DND-41 (cell line): ENCODE measurements around the gene ZNF79.

Experiments
- ATAC-seq: fragments of 200-7000 bp; cut with Tn5 transposase; 3 replicates; pipeline ENCODE4 v1.9.1; 2021; ENCODE audit warnings: low read depth; ENCODE audit not compliant: insufficient read depth
- DNase-seq: peaks from one replicate; pipeline ENCODE4 v3.0.0-alpha.2; 2020
- H2AFZ ChIP-seq: 2 replicates; pipeline ENCODE4 v1.6.0; 2012; ENCODE audit warnings: low read depth, low read length
- H3K27ac ChIP-seq: 2 replicates; pipeline ENCODE4 v1.5.1; 2012; ENCODE audit warnings: low read length, inconsistent platforms
- H3K27me3 ChIP-seq: fragments of 200-600 bp; sonication (generic); 2 replicates; pipeline ENCODE4 v1.6.0; 2012; ENCODE audit warnings: low read length, mild to moderate bottlenecking, inconsistent platforms; ENCODE audit not compliant: insufficient read depth, poor library complexity
- H3K36me3 ChIP-seq: 2 replicates; pipeline ENCODE4 v1.5.1; 2012; ENCODE audit warnings: low read length, inconsistent platforms; ENCODE audit not compliant: insufficient read depth
- H3K4me1 ChIP-seq: 2 replicates; pipeline ENCODE4 v1.5.1; 2012; ENCODE audit warnings: mild to moderate bottlenecking, low read length; ENCODE audit not compliant: insufficient read depth
- H3K4me2 ChIP-seq: 2 replicates; pipeline ENCODE4 v1.6.0; 2012; ENCODE audit warnings: mild to moderate bottlenecking, moderate library complexity, low read length, inconsistent platforms; ENCODE audit not compliant: insufficient read depth
- H3K4me3 ChIP-seq, 2 experiments: fragments of 200-600 bp in 1 of 2; shearing (Covaris generic) in 1 of 2; 2 replicates each; pipeline ENCODE4 v1.5.1; 2012 to 2016; ENCODE audit warnings: inconsistent platforms in 2 of 2, low read length in 2 of 2, mild to moderate bottlenecking in 2 of 2, low read depth in 1 of 2, moderate library complexity in 1 of 2
- H3K79me2 ChIP-seq: 2 replicates; pipeline ENCODE4 v1.6.0; 2012; ENCODE audit warnings: low read length, inconsistent platforms; ENCODE audit not compliant: insufficient read depth
- H3K9ac ChIP-seq: 2 replicates; pipeline ENCODE4 v1.6.0; 2012; ENCODE audit warnings: low read depth, mild to moderate bottlenecking, inconsistent platforms, low read length, moderate library complexity
- H3K9me3 ChIP-seq: 2 replicates; pipeline ENCODE4 v1.5.1; 2012; ENCODE audit warnings: low read length, moderate library complexity, mild to moderate bottlenecking, inconsistent platforms; ENCODE audit not compliant: insufficient read depth, severe bottlenecking
- H4K20me1 ChIP-seq: 2 replicates; pipeline ENCODE4 v1.6.0; 2012; ENCODE audit warnings: low read length; ENCODE audit not compliant: insufficient read depth
- CTCF ChIP-seq: IDR thresholded peaks from 2 replicates; pipeline ENCODE4 v1.5.1; 2012; ENCODE audit warnings: borderline replicate concordance, low read length, moderate library complexity, mild to moderate bottlenecking; ENCODE audit not compliant: poor library complexity, severe bottlenecking; ENCODE audit errors: extremely low read depth
- EZH2 ChIP-seq: IDR thresholded peaks from 3 replicates; pipeline ENCODE4 v1.6.1; 2012; ENCODE audit warnings: borderline replicate concordance, low read depth, mild to moderate bottlenecking, moderate library complexity, low read length, inconsistent platforms; ENCODE audit not compliant: severe bottlenecking

ZNF79 gene

GRCh38 chr9:127457191-127457878 is 33.2 kb downstream of the ZNF79 start:
- Histone ChIP-seq H3K9ac (no peak overlapping the region), H3K79me2 (peaks cover 2% of the 10 kb centered on the region; the same call in 1 of the 2 replicates), H3K36me3 (peaks cover 23% of the 10 kb centered on the region), H3K4me2 (no peak overlapping the region), H3K4me1 (peaks cover 5% of the 10 kb centered on the region), H3K9me3 (no peaks in the 10 kb centered on the region), H3K4me3 (no peak overlapping the region), H3K27ac (no peak overlapping the region), H2AFZ (no peak overlapping the region), H4K20me1 (no peaks in the 10 kb centered on the region), H3K27me3 (no peaks in the 10 kb centered on the region)
- no peak for TF ChIP-seq CTCF
- no peak for TF ChIP-seq EZH2
- no peak for DNase-seq
- no peak for ATAC-seq

- DNase-seq: no peak
- H3K27me3 ChIP-seq: no peaks in the 10 kb centered on the region
- TF ChIP-seq EZH2 (no peak), CTCF (no peak)
- H2AFZ ChIP-seq: no peak overlapping the region
- H3K9me3 ChIP-seq: no peaks in the 10 kb centered on the region
- no peaks in the 10 kb centered on the region for H4K20me1 ChIP-seq
- H3K79me2 ChIP-seq: no peaks in the 10 kb centered on the region
- H3K4me1 ChIP-seq: no peaks in the 10 kb centered on the region
- no peak overlapping the region for H3K4me2 ChIP-seq
- H3K4me3 ChIP-seq: no peak overlapping the region
- no peak for ATAC-seq
- H3K9ac ChIP-seq: no peak overlapping the region
- H3K27ac ChIP-seq: no peak overlapping the region
- H3K36me3 ChIP-seq: peaks cover 27% of the 10 kb centered on the region
These were observed 34.7 kb downstream of the ZNF79 start for GRCh38 chr9:127458921-127459320.

- H2AFZ ChIP-seq: no peak overlapping the region
- H3K4me3 ChIP-seq: no peak overlapping the region
- no peaks in the 10 kb centered on the region for H3K27me3 ChIP-seq
- H3K4me1 ChIP-seq: no peaks in the 10 kb centered on the region
- ATAC-seq (no peak), DNase-seq (no peak)
- no peaks in the 10 kb centered on the region for H3K9me3 ChIP-seq
- H3K79me2 ChIP-seq: no peaks in the 10 kb centered on the region
- H3K36me3 ChIP-seq: peaks cover 25% of the 10 kb centered on the region
- no peak overlapping the region for H3K27ac ChIP-seq
- no peak for TF ChIP-seq EZH2
- no peak for TF ChIP-seq CTCF
- no peak overlapping the region for H3K4me2 ChIP-seq
- no peaks in the 10 kb centered on the region for H4K20me1 ChIP-seq
- H3K9ac ChIP-seq: no peak overlapping the region
These were observed 39.2 kb downstream of the ZNF79 start for GRCh38 chr9:127463382-127463781.
